HG02588 (cell line): Measurements from ENCODE around the gene SNX30.

Experiments
- ATAC-seq: cut with Tn5 transposase; IDR thresholded peaks from one replicate; pipeline ENCODE4 v1.9.1; 2021; ENCODE audit warnings: mild to moderate bottlenecking, moderate library complexity; ENCODE audit not compliant: unreplicated experiment

The SNX30 gene

DNA sequence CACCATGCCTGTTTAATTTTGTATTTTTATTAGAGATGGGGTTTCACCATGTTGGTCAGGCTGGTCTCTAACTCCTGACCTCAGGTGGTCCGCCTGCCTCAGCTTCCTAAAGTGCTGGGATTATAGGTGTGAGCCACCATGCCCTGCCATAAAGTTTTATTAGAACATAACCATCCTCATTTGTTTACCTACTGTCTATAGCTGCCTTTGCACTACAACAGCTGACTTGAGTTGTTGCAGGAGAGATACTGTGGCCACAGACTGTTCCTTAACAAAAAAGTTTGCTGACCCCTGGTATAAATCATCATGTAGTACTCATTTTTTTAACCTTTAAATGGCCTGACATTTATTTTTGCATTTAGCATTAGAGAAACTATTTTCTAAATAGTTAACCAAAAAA, 31.7 kb downstream of the SNX30 start:
- ATAC-seq = no peak

DNA sequence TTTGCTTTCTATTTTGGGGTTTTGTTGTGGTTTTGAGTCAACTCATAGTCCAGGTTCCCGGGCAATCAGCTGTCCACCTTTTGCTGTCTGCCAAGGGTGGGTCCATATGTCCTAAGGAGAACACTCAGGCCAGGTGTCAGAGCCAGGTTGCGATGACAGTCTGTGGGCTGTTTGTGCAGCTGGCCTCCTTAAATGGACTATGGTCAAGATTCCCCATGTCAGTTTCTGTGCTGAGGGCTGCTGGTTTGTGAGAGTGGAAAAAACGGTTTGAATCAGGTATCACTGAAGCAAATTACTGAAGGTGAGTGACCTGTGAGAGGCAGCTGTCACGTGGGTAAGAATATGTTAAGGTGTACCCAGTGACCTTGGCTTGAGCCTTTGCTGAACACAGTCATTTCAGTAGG, 33.0 kb downstream of the SNX30 start:
- ATAC-seq = no peak

DNA sequence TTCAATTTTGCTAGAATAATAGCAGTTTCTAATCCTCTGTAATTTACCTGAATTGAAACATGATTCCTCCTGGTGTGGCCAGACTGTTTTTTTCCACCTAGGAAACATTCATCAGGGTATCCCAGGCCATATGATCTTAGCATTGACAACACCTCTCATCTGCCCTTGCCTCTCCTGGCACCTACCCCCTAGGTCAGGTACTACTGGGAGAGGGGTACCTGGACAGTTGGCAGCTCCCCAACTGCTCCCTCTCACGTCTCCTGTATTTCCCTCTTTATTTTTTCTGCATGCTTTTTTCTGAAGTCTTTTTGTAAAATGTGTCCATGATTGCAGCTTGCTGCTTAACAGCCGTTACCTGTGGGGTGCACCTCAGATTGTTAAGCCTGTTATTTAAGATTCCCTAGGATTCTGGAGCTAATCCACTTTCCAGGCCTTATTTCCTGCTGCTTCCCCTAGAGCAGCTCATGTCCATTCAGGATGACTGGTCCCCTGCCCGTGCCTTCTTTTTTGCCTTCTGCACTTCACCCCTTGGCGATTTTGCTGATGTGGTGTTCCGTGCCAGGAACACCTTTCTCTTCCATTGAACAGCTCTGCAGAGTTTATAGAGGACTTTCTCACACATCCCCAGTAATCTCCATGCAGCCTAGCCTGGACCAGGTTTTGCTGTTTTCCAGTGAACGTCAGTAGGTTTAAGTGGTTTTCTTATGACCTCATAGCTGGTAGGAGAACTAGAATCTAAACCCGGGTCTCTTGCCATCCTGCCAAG, 33.6 kb downstream of the SNX30 start:
- ATAC-seq = no peak

DNA sequence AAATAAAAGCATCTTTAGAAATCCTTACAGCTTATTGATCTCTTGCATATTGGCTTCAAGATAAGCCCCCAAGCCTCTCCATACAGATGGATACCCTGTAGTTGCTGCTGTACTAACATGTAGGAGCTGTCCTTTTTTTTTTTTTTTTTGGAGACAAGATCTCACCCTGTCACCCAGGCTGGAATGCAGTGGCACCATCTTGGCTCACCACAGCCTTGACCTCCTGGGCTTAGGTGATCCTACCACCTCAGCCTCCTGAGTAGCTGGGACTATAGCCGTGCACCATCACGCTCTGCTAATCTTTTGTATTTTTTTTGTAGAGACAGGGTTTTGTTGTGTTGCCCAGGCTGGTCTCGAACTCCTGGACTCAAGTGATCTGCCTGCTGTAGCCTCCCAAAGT, 35.4 kb downstream of the SNX30 start:
- ATAC-seq = no peak

DNA sequence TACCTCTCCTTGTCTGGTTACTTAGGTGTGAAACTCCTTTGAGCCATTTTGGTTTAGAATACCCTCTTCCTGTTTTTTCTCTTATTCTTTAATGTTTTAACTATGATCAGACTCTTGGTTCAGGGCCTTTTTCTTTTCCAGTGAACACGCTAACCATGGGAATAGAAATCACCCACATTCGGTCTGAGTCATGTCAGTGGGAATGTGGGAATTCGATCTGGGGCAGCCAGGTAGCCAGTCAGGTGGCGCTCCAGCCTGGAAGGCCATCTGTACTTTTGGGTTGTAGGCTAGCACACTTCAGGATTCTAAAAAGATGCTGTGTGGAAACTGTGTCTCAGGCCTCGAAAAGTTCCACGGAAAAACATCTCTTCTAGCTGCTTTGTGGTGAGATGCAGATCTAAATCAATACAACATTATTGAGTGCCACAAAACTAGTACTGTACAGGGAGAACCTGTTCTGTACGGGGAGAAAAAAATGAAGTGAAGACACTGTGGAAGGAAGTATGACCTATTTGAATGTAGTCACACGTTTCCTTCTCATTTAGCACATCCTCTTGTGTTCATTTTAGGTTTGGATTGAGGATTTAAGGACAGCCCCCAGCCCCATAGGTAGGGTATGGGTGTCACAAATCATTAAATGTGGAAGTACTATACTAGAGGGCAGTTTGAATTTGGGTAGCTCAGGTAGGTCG, 36.4 kb downstream of the SNX30 start:
- no peak for ATAC-seq

DNA sequence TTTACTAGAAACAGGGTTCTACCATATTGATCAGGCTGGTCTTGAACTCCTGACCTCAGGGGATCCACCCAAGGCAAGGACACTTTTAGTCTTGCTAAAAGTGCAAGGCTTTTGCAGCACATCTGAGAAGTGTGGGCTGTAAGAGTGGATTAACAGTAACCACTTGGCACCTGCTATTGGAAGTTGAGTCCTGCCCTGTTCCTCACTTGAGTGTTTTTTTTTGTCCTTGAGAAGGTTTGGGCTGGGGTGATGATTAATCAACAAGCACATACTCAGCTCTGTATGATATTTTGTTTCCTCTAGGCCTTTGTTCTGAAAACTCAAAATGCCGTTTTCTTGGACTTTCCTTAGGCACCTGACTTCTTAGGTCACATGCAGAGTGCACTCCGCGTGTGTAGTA, 37.4 kb downstream of the SNX30 start:
- ATAC-seq = no peak

DNA sequence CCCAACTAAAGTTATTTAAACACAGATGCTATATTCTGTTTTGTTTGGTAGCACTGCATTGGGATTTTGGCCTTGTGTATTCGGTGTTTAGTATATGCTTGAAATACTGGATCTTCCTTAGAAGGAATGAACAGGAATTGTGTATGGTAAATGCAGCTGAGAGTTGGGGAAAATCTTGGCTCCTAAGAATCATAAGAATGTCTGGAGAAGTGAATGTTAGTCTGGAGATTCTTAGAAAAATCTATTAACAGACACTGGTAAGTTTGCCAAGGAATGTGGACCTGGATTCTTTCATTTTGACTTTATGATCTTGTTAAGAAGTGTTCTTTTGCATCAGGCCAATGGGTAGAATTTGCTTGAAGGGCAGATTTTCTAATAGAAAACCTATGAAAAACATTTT, 38.9 kb downstream of the SNX30 start:
- no peak for ATAC-seq

DNA sequence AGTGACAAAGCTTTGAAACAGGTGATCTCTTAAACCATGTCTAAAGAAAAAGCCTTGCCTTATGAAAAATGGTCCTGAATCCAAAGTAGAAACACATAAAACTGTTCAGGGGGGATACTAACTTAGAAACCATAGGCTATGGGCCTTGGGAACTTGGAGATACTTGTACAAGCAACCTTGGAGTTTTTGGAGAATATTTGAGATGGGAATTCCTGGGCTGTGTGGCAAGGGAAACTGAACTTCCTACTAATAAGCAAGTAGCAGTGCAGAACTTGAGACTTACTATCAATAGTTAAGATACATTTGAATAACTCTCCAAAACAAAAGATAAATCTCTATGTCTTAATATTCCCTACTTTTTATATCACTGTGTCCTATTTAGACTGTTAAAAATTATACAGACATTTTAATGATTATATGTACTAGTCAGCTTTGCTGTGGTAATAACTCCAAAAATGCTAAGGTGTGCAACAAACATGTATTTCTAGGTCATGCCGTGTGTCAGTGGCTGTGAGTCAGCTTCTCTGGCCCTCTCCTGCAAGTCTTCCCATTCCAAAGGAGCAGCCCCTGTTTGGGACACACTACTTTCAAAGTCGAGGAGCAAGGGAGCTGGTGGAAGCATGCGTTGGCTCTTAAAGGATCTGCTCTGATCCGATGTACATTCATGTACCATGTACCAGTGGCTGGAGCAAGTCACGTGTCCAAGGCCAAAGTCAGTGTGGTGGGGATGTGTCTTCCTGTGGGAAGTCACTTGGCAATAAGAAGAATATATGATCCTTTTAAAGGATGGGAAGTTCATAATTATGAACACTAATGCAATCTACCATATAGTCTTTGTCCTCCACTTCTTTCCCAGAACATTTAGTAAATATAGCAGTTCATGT, 39.6 kb downstream of the SNX30 start:
- no peak for ATAC-seq

DNA sequence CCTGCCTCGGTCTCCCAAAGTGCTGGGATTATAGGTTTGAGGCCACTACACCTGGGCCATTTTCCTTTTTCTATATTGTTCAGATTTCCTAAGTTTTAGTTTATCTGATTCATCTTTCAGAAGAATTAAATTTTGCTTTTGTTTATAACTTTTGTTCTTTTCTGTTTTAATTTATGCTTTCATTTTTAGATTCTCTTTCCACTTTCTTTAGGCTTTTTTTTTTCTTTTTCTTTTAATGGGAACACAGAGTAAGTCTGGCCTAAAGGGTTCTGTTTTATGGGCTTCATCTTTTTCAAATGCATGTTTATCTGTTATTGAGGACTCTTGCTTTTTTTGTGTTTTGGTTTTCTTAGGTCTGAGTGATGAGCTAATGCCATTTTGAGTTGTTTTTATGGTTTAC, 42.1 kb downstream of the SNX30 start:
- no peak for ATAC-seq

DNA sequence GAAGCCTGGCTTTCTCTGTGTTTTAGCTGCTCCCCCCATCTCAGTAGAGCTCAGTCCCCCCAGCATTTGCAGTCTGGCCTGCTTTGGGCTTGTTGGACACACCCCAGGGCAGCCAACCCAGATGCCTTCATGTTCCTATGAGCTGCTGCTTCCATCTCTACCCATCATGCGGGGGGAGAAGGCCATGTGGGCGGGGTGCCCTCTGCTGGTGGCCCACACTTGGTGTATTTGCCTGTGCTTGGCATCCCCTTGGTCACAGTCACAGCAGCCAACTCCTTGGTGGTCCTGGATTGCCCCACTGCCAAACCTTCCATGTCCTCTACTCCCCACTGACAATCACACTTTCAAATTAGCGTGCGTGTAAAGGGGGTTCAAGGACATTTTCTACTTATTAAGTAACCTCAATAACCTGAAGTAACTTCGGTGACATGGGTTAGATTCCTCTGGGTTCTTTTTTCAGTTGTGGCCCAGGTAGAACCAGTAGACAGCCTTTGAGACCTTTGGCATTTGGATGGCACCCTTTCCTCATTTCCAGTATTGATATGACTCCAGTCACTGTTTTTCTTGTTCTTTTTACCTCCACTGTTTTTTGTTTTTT, 42.8 kb downstream of the SNX30 start:
- peak; percentile 68 for ATAC-seq

DNA sequence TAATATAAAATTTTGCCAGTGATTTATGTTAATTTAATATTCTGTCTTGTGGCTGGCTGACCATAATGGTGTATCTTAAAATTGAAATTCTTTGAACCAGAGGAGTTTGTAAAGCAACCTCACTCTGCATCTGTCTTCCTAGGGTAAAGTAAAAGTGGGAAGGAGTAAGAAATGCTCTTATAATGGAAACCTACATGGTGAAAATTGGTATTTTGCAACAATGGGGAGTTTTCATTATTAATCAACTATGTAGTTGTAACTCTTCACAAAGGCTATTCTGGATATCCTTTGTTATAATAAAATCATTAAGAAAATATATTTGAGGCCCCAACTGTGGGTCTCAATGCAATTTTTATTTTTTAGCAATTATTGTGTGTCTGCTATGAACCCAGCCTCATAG, 44.2 kb downstream of the SNX30 start:
- no peak for ATAC-seq

DNA sequence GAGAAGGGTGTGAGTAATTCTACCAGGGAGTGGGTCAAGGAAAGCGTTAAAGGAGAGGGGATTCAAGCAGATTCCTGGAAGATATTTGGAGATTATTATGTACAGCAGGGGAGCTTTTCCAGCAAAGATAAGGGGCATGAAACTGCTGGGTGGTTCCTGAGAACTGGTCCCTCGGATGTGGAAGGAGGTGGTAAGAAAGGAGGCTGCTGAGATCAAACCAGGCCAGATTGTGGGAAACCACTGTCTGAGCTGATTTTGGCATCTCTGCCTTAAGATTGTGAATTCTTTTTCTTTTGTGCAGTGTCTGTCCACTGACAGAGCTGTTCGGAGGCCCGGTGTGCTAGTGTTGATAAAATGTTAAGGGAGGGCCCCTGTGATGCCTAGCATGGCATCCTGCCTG, 45.4 kb downstream of the SNX30 start:
- no peak for ATAC-seq

DNA sequence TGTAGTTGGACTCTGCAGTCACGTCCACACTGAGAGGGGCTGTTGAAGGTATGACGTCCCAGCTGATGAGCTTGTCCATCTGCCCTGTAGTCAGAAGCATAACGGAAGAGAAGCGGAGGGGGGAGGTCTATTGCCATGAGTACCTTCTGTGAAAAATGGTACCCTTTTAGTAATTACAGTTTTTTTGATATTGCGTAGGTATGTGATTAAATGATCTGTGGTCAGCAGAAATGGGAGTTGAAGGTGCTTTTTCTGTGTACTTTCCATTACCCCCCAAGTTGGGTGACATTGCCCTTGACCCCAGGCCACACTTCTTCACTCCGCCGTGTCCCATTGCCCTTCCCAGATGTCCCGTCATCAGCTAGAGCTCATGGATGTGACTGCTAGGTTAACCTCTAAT, 45.9 kb downstream of the SNX30 start:
- no peak for ATAC-seq

DNA sequence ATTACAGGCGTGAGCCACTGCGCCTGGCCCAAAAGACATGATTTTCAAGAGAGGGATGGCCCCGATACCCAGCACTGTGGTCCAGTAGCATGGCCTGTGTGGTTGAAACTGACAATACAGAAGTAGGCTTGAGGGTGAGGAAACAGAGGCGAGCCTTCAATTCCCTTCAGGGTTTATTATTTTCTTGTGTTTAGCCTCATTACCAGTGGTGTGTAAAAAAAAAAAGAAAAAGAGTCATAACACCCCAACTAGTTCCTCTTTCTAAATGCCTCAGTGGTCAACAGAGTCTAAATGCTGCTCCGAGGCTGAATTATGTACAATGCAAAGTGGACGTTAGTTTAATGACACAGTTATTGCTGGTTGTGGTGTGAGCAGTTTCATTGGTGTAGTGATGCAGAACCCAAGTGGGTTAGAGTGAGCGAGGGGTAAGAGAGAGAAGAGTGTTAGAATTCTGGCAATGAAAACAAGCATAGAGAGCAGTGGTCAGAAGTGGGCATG, 58.8 kb downstream of the SNX30 start:
- peak; percentile 99 for ATAC-seq

DNA sequence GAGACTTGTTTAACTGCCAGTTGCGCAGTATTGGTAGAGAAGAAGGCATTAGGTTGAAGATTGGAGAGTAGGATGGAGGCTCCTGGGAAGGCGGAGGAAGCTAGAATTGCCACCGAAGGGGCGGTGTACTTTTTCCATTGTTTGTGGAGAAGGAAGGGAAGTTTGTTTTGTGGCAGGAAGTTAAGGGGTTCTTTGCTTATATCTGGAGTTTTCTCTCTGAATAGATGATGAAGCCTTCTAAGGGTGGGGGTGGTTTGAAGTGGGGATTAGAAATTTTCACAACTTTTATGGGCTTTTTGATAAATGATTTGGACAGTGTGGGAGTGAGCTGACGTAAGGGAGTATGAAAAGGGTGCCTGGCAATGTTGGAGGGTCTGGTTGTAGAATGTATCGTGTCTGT, 59.3 kb downstream of the SNX30 start:
- ATAC-seq = no peak

DNA sequence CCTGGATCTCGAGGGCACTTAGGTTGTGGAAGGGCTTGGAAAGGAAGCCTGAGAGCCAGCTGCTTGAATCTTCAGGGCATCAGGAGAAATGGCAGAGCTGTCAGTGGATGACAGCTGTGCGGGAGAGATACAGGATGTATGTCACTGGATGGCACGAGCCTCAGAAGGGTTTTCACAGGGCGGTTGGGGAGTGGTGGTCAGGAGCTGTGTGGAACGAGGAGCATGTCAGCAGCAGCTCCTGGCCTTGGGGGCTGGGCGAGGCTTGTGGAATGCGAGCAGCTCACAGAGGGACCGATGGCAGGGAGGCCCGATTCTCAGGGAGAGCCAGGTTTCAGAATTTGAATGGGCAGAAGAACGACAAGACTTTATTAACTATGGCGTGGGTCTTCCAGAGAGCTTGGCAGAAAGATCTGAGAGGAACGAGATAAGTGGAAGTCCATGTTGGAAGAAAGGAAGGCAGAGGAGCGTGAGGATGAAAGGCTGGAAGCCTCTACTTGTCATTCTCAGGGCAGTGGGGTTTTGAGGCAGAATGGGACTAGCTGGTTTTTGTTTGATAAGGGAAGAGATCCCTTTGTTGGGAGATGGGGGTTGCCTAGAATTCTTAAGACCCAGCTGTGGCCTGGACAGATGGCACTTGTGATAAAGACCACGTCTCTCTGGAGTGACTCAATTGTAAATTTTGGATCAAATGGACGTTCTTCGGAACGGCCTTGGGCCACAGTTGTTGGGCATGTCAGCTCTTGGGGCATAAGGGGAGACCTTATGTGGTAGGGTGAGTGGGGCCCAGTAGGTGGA, 60.3 kb downstream of the SNX30 start:
- no peak for ATAC-seq

DNA sequence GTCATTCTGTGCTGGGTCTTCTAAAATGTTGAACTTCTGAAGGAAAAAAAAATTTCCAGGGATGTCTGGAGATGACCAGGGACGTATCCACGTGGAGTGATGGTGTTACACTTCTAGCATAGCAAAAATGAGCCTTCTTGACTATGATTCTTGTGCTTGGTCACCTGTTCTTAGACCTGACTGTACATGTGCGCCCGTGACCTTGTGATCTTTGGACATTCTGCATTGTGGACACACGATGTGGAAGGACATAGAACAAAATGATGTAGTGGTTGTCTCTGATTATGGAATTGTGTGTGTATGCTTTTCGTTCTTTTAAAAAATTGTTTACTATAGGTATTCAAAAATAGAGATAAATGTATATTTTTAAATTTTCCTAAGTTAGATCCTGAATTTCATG, 61.0 kb downstream of the SNX30 start:
- ATAC-seq = no peak

DNA sequence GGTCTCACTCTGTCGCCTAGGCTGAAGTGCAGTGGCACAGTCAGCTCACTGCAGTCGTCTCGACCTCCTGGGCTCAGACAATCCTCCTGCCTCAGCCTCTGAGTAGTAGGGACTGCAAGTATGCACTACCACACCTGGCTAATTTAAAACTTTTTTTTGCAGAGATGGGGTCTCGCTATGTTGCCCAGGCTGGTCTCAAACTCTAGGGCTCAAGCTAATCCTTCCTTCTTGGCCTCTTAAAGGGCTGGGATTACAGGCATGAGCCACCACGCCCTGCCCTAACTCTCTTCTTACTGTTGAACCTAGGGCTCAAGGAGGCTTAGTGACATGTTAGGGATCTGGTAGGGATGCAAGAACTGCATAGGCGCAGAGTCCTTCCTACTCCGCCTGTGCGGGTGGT, 65.3 kb downstream of the SNX30 start:
- ATAC-seq = no peak

DNA sequence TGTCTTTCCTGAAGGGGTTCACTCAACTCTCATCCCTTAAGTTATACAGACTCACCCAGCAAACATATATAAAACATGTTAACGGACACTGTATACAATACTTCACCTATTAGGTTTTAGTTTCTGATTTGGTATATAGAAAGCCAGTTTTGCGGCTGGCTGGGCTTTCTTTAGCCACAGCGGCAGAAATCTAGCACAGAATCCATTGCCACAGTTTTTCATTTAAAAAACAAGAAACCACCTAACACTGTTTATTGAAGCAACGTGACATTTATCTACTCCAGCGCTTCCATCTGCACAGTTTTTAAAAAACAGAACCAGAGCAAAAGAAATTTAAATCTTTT, 67.3 kb downstream of the SNX30 start:
- no peak for ATAC-seq
